ENCODE measurements around the gene DNAH11. TPM values are rescaled to one million over a fixed set of nuclear protein-coding genes. Genes with fewer than 3 reads are reported as not detected.

The DNAH11 gene
- total and polyA plus RNA-seq, 2 of the 8 experiments (the other 6 are each of a cell fraction or from before 2014, with no cell fraction given): 1.8 to 4.9 TPM

DNA sequence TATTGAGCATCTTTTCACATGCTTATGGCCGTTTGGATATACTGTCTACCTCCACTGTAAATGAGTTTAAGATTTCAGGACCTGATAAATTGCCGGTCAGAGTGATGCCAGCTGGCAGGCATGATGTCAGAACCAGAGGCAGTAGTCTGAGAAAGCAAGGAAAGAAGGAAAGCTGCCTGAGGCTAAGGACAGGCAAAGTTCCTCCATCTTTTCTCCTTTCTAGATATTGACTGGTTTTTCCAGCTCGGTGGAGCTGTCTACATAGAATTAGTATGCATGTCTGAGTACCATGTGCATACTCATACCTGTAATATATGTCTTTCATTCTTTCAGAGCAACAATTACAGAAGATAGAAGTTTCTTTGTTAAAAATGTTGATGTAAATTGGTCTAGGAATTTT lies 350.6 kb downstream of the DNAH11 start:
- Histone ChIP-seq H4K91ac (replicated peaks; ENCODE audit: insufficient read length, low read length) (no peak overlapping the region), H3K27ac (ENCODE audit: low read depth, low read length) (no peak overlapping the region), H2AK5ac (ENCODE audit: low read depth, low read length) (no peak overlapping the region), H4K8ac (ENCODE audit: extremely low read depth, insufficient read depth, low read length) (no peak overlapping the region), H2AFZ (ENCODE audit: low read length) (no peak overlapping the region), H2BK120ac (replicated peaks; ENCODE audit: low read depth, low read length) (no peak overlapping the region), H3K4me2 (ENCODE audit: insufficient read depth in 1 of 2, low read depth in 2 of 2, low read length in 2 of 2) (no peak overlapping the region), H3K79me2 (ENCODE audit: control insufficient read depth in 1 of 2, insufficient read depth in 2 of 2, low read length in 2 of 2) (no peaks in the 10 kb centered on the region), H3K14ac (ENCODE audit: insufficient read length) (no peak overlapping the region), H3K18ac (ENCODE audit: extremely low read depth, low read length) (no peak overlapping the region), H3K4ac (replicated peaks; ENCODE audit: insufficient read length, low read depth, low read length) (no peak overlapping the region), H3K4me1 (replicated peaks in 1 of 4; ENCODE audit: control insufficient read depth in 3 of 4, insufficient read depth in 4 of 4, low read length in 3 of 4) (no peaks in the 10 kb centered on the region), H3K4me3 (ENCODE audit: extremely low read depth in 1 of 4, insufficient read depth in 2 of 4, low read depth in 3 of 4, low read length in 4 of 4) (no peak overlapping the region), H3K9me3 (ENCODE audit: insufficient read depth in 2 of 2, low read depth in 1 of 2, low read length in 1 of 2) (no peaks in the 10 kb centered on the region), H3K36me3 (ENCODE audit: control insufficient read depth in 2 of 4, insufficient read depth in 4 of 4, low read length in 3 of 4) (peaks cover 0 to 5% (median 0%) of the 10 kb centered on the region in 4 experiments; a peak in 2 of 8 replicates), H3K27me3 (replicated peaks in 1 of 4; ENCODE audit: control insufficient read depth in 3 of 4, extremely low read depth in 1 of 4, insufficient read depth in 3 of 4, low read length in 3 of 4) (no peaks in the 10 kb centered on the region), H3K56ac (replicated peaks; ENCODE audit: insufficient read length, low read depth, low read length) (no peak overlapping the region), H2BK5ac (ENCODE audit: low read depth, low read length) (no peak overlapping the region), H3K79me1 (ENCODE audit: low read depth, low read length) (no peaks in the 10 kb centered on the region), H4K5ac (ENCODE audit: insufficient read length, low read depth, low read length) (no peak overlapping the region), H2BK20ac (ENCODE audit: low read length) (no peak overlapping the region), H2BK12ac (ENCODE audit: low read depth, low read length) (no peak overlapping the region), H2BK15ac (ENCODE audit: low read length) (no peak overlapping the region), H4K20me1 (replicated peaks in 1 of 2; ENCODE audit: control insufficient read depth in 1 of 2, insufficient read depth in 2 of 2, low read length in 2 of 2) (no peaks in the 10 kb centered on the region), H3K23ac (ENCODE audit: insufficient read length) (no peak overlapping the region), H3K9ac (replicated peaks in 1 of 4; ENCODE audit: extremely low read depth in 1 of 4, low read depth in 3 of 4, low read length in 3 of 4) (no peak overlapping the region), H3K23me2 (ENCODE audit: low read depth, low read length) (no peaks in the 10 kb centered on the region)
- no peak for FAIRE-seq
- 89% methylated on average over 3 of the region's 3 CpGs; no CpG with 5 or more reads in 1 of the 2 experiments for WGBS, 2 experiments (ENCODE audit: extremely low coverage in 1 of 2, insufficient coverage in 1 of 2, insufficient read length in 1 of 2, insufficient replicate concordance in 2 of 2, low coverage in 1 of 2, low lambda C conversion rate in 2 of 2, missing lambda C conversion rate in 1 of 2)
- CTCF ChIA-PET (ENCODE audit: partially characterized antibody): interaction anchor here (0.9 to 2.9 kb wide), 2 partner anchors 11 to 14 kb away, joined by 3 to 15 read pairs; no protein-coding TSS in a partner anchor
- POLR2A ChIA-PET (ENCODE audit: partially characterized antibody): interaction anchor here (0.8 kb wide), 1 partner anchor 13 kb away, joined by 4 read pairs; no protein-coding TSS in a partner anchor
- DNase-seq (ENCODE audit: low read depth in 1 of 2, low spot score in 2 of 2): no peak
- TF ChIP-seq BACH1 (IDR thresholded peaks at IDR 0.05; ENCODE audit: low read length) (no peak), EZH2 (IDR thresholded peaks at IDR 0.05; ENCODE audit: low read depth, low read length, severe bottlenecking) (no peak), CREB1 (IDR thresholded peaks at IDR 0.05) (no peak), KDM1A (IDR thresholded peaks at IDR 0.05; ENCODE audit: borderline replicate concordance, low read length) (no peak), PHF8 (conservative IDR thresholded peaks at IDR 0.05; ENCODE audit: low read depth, low read length) (no peak), SIN3A (conservative IDR thresholded peaks at IDR 0.05 in 1 of 2, IDR thresholded peaks at IDR 0.05 in 1 of 2; ENCODE audit: low read depth in 1 of 2, low read length in 2 of 2) (no peak), ASH2L (IDR thresholded peaks at IDR 0.05; ENCODE audit: low read length) (no peak), CTBP2 (IDR thresholded peaks at IDR 0.05; ENCODE audit: borderline replicate concordance, insufficient read depth, insufficient read length, low read length) (no peak), BCL11A (IDR thresholded peaks at IDR 0.05; ENCODE audit: low read depth in 2 of 2, low read length in 2 of 2) (no peak)
- TF ChIP-seq, protein P1, sequence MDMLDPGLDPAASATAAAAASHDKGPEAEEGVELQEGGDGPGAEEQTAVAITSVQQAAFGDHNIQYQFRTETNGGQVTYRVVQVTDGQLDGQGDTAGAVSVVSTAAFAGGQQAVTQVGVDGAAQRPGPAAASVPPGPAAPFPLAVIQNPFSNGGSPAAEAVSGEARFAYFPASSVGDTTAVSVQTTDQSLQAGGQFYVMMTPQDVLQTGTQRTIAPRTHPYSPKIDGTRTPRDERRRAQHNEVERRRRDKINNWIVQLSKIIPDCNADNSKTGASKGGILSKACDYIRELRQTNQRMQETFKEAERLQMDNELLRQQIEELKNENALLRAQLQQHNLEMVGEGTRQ (IDR thresholded peaks at IDR 0.05; ENCODE audit: low read length): no peak
- TF ChIP-seq, protein P2, sequence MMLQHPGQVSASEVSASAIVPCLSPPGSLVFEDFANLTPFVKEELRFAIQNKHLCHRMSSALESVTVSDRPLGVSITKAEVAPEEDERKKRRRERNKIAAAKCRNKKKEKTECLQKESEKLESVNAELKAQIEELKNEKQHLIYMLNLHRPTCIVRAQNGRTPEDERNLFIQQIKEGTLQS (IDR thresholded peaks at IDR 0.05; ENCODE audit: insufficient read depth, low read depth, low read length): no peak
